Neural cell (in vitro differentiated cells): Measurements from ENCODE around the gene STK17B. TPM values are rescaled to one million over a fixed set of nuclear protein-coding genes. Genes with fewer than 3 reads are reported as not detected.

Experiments
- H2AFZ ChIP-seq: fragments of 200-600, 300-800 bp; sonication (generic), shearing (Covaris generic); 2 replicates; pipeline ENCODE4 v1.6.0; 2014; ENCODE audit warnings: low read depth, mild to moderate bottlenecking, antibody characterized with exemption, low read length, moderate library complexity
- H3F3A ChIP-seq: fragments of 200-600 bp; shearing (Covaris generic); 2 replicates; pipeline ENCODE4 v1.6.1; 2016; ENCODE audit warnings: mild to moderate bottlenecking, moderate library complexity, mixed read lengths, antibody characterized with exemption, low read length; ENCODE audit not compliant: insufficient read depth, poor library complexity, severe bottlenecking
- H3K27ac ChIP-seq: fragments of 200-600, 300-800 bp; sonication (generic), shearing (Covaris generic); 2 replicates; pipeline ENCODE4 v1.5.1; 2014; ENCODE audit warnings: mild to moderate bottlenecking, low read length, moderate library complexity
- H3K27me3 ChIP-seq: fragments of 300-800, 200-600 bp; sonication (generic), shearing (Covaris generic); 2 replicates; pipeline ENCODE4 v1.6.0; 2014; ENCODE audit warnings: mild to moderate bottlenecking, low read depth, low read length, moderate library complexity; ENCODE audit not compliant: insufficient read depth
- H3K36me3 ChIP-seq: fragments of 300-800, 200-600 bp; sonication (generic), shearing (Covaris generic); 2 replicates; pipeline ENCODE4 v1.5.1; 2014; ENCODE audit warnings: mild to moderate bottlenecking, antibody characterized with exemption, low read length, moderate library complexity; ENCODE audit not compliant: insufficient read depth
- H3K4me2 ChIP-seq: fragments of 300-800, 200-600 bp; sonication (generic), shearing (Covaris generic); 2 replicates; pipeline ENCODE4 v1.6.0; 2014; ENCODE audit warnings: mild to moderate bottlenecking, low read length
- H3K4me3 ChIP-seq: fragments of 300-800, 200-600 bp; sonication (generic), shearing (Covaris generic); 2 replicates; pipeline ENCODE4 v1.5.1; 2014; ENCODE audit warnings: mild to moderate bottlenecking, low read length, moderate library complexity
- H3K79me2 ChIP-seq: fragments of 200-600 bp; shearing (Covaris generic); replicated peaks from 2 replicates; pipeline ENCODE4 v1.6.0; 2014; ENCODE audit warnings: mild to moderate bottlenecking, low read length, moderate library complexity; ENCODE audit not compliant: insufficient read depth
- H3K9ac ChIP-seq: fragments of 300-800, 200-600 bp; sonication (generic), shearing (Covaris generic); 2 replicates; pipeline ENCODE4 v1.6.1; 2016; ENCODE audit warnings: mild to moderate bottlenecking, low read length, mixed read lengths
- H3K9me2 ChIP-seq: fragments of 200-600 bp; shearing (Covaris generic); 2 replicates; pipeline ENCODE4 v1.6.1; 2016; ENCODE audit warnings: mild to moderate bottlenecking, low read length, mixed read lengths; ENCODE audit not compliant: insufficient read depth
- H3K9me3 ChIP-seq: fragments of 200-600, 300-800 bp; sonication (generic), shearing (Covaris generic); 2 replicates; pipeline ENCODE4 v1.6.1; 2016; ENCODE audit warnings: mild to moderate bottlenecking, mixed run types, low read length, moderate library complexity, mixed read lengths
- H4K20me1 ChIP-seq: fragments of 200-600 bp; shearing (Covaris generic); 2 replicates; pipeline ENCODE4 v1.6.1; 2016; ENCODE audit warnings: mild to moderate bottlenecking, mixed run types; ENCODE audit not compliant: insufficient read depth
- EP300 ChIP-seq: fragments of 450-650 bp; conservative IDR thresholded peaks from 2 replicates; pipeline ENCODE4 v1.6.1; 2014; ENCODE audit warnings: antibody characterized with exemption, mild to moderate bottlenecking, moderate library complexity; ENCODE audit not compliant: poor library complexity, severe bottlenecking
- EZH2 ChIP-seq: fragments of 200-600, 300-800 bp; shearing (Covaris generic), sonication (generic); IDR thresholded peaks from 2 replicates; pipeline ENCODE4 v1.6.1; 2014; ENCODE audit warnings: antibody characterized with exemption, low read length, borderline replicate concordance, mild to moderate bottlenecking; ENCODE audit not compliant: insufficient read depth, poor library complexity, severe bottlenecking
- MXI1 ChIP-seq: fragments of 450-650 bp; conservative IDR thresholded peaks from 2 replicates; pipeline ENCODE4 v1.6.1; 2014; ENCODE audit warnings: antibody characterized with exemption, mild to moderate bottlenecking; ENCODE audit not compliant: poor library complexity, severe bottlenecking
- POLR2AphosphoS5 ChIP-seq: IDR thresholded peaks from 2 replicates; pipeline ENCODE4 v1.6.1; 2012
- RAD21 ChIP-seq: fragments of 450-650 bp; conservative IDR thresholded peaks from 2 replicates; pipeline ENCODE4 v1.6.1; 2014; ENCODE audit warnings: antibody characterized with exemption, mild to moderate bottlenecking, moderate library complexity
- SMC3 ChIP-seq: fragments of 450-650 bp; conservative IDR thresholded peaks from 2 replicates; pipeline ENCODE4 v1.6.1; 2014; ENCODE audit warnings: antibody characterized with exemption, mild to moderate bottlenecking, moderate library complexity; ENCODE audit not compliant: poor library complexity
- TAF1 ChIP-seq: IDR thresholded peaks from 2 replicates; pipeline ENCODE4 v1.6.1; 2012; ENCODE audit warnings: low read depth
- polyA plus RNA-seq: library from polyadenylated mRNA; depleted of rRNA; stranded (reverse); fragments of >200 nt; gene quantifications from 2 replicates; pipeline ENCODE4 v1.2.3, GENCODE V29; 2014
- TF ChIP-seq, protein P1 (sequence below): fragments of 450-650 bp; IDR thresholded peaks from 2 replicates; pipeline ENCODE4 v1.5.1; 2014; ENCODE audit warnings: antibody characterized with exemption, mild to moderate bottlenecking, moderate library complexity; ENCODE audit not compliant: poor library complexity, severe bottlenecking
- TF ChIP-seq, protein P2 (sequence below): IDR thresholded peaks from 2 replicates; pipeline ENCODE4 v1.6.1; 2012; ENCODE audit warnings: borderline replicate concordance

The STK17B gene
- polyA plus RNA-seq, 1 donor from 2014 or later, result 0.67 TPM

DNA sequence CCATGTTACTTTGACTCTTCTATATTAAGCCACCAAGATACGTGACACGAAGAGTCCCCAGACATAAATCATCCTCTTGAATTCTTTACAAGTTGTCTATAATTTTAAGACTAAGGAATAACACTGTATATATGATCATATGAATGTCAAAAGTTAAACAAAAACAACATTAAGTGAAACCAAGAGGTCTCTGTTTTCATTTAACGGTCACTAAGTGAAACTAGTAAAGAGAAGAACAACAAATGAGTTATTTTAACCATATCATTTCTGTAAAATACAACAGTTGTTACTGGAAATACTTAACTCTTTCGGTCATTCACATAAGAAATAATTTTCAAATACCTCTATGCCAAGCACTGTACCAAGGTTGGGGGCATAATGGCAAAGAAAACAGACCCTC lies 45.7 kb upstream of the STK17B start:
- no peaks in the 10 kb centered on the region for H3K27me3 ChIP-seq
- H3F3A ChIP-seq, result no peaks in the 10 kb centered on the region
- H3K79me2 ChIP-seq, result no peaks in the 10 kb centered on the region
- no peak overlapping the region for H3K4me2 ChIP-seq
- no peaks in the 10 kb centered on the region for H3K9me2 ChIP-seq
- H3K36me3 ChIP-seq, result peaks cover 5% of the 10 kb centered on the region
- no peak overlapping the region for H3K27ac ChIP-seq
- no peak for TF ChIP-seq EZH2
- TF ChIP-seq, protein P1, sequence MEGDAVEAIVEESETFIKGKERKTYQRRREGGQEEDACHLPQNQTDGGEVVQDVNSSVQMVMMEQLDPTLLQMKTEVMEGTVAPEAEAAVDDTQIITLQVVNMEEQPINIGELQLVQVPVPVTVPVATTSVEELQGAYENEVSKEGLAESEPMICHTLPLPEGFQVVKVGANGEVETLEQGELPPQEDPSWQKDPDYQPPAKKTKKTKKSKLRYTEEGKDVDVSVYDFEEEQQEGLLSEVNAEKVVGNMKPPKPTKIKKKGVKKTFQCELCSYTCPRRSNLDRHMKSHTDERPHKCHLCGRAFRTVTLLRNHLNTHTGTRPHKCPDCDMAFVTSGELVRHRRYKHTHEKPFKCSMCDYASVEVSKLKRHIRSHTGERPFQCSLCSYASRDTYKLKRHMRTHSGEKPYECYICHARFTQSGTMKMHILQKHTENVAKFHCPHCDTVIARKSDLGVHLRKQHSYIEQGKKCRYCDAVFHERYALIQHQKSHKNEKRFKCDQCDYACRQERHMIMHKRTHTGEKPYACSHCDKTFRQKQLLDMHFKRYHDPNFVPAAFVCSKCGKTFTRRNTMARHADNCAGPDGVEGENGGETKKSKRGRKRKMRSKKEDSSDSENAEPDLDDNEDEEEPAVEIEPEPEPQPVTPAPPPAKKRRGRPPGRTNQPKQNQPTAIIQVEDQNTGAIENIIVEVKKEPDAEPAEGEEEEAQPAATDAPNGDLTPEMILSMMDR, result no peak
- TF ChIP-seq, protein P2, sequence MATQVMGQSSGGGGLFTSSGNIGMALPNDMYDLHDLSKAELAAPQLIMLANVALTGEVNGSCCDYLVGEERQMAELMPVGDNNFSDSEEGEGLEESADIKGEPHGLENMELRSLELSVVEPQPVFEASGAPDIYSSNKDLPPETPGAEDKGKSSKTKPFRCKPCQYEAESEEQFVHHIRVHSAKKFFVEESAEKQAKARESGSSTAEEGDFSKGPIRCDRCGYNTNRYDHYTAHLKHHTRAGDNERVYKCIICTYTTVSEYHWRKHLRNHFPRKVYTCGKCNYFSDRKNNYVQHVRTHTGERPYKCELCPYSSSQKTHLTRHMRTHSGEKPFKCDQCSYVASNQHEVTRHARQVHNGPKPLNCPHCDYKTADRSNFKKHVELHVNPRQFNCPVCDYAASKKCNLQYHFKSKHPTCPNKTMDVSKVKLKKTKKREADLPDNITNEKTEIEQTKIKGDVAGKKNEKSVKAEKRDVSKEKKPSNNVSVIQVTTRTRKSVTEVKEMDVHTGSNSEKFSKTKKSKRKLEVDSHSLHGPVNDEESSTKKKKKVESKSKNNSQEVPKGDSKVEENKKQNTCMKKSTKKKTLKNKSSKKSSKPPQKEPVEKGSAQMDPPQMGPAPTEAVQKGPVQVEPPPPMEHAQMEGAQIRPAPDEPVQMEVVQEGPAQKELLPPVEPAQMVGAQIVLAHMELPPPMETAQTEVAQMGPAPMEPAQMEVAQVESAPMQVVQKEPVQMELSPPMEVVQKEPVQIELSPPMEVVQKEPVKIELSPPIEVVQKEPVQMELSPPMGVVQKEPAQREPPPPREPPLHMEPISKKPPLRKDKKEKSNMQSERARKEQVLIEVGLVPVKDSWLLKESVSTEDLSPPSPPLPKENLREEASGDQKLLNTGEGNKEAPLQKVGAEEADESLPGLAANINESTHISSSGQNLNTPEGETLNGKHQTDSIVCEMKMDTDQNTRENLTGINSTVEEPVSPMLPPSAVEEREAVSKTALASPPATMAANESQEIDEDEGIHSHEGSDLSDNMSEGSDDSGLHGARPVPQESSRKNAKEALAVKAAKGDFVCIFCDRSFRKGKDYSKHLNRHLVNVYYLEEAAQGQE, result no peak
- no peak for TF ChIP-seq EP300
- no peak for TF ChIP-seq POLR2AphosphoS5
- TF ChIP-seq MXI1, result no peak
- no peak for TF ChIP-seq TAF1
- no peak for TF ChIP-seq SMC3
- no peak for TF ChIP-seq RAD21
- H3K9ac ChIP-seq, result no peak overlapping the region
- no peak overlapping the region for H3K4me3 ChIP-seq
- H2AFZ ChIP-seq, result no peak overlapping the region
- no peaks in the 10 kb centered on the region for H4K20me1 ChIP-seq
- H3K9me3 ChIP-seq, result no peaks in the 10 kb centered on the region

- no peak overlapping the region for H3K4me2 ChIP-seq
- peaks cover 5% of the 10 kb centered on the region for H3K36me3 ChIP-seq
- H3K79me2 ChIP-seq, result no peaks in the 10 kb centered on the region
- H3K27me3 ChIP-seq, result no peaks in the 10 kb centered on the region
- H3F3A ChIP-seq, result no peaks in the 10 kb centered on the region
- no peak overlapping the region for H3K27ac ChIP-seq
- TF ChIP-seq SMC3 (no peak), MXI1 (no peak), POLR2AphosphoS5 (no peak), RAD21 (no peak), EP300 (no peak)
- TF ChIP-seq, protein P2, result no peak
- TF ChIP-seq, protein P1, result no peak
- no peaks in the 10 kb centered on the region for H4K20me1 ChIP-seq
- no peak overlapping the region for H3K4me3 ChIP-seq
- no peaks in the 10 kb centered on the region for H3K9me2 ChIP-seq
- H3K9ac ChIP-seq, result no peak overlapping the region
- no peak overlapping the region for H2AFZ ChIP-seq
- H3K9me3 ChIP-seq, result no peaks in the 10 kb centered on the region
These were observed 44.0 kb upstream of the STK17B start for GRCh38 chr2:196215376-196215775.
